GM10248 (cell line): ENCODE results near the gene ITGB1.
"Not testable (repeated sequence)": the region's sequence is repeated elsewhere in the genome, so short reads cannot be mapped to it uniquely, and the experiment has no call there.

Experiments
- CTCF ChIA-PET: fragments of 300-600 bp; sonication (Branson Sonifier 250); formaldehyde crosslinking; extraction: SDS; loops from one replicate; lab custom pipeline; 2021; ENCODE audit warnings: antibody characterized with exemption; lab: Yijun Ruan, JAX
- POLR2A ChIA-PET: fragments of 350-650 bp; sonication (Branson Sonifier 250); formaldehyde crosslinking; extraction: SDS; loops from one replicate; lab custom pipeline; 2020; ENCODE audit warnings: antibody characterized with exemption; lab: Yijun Ruan, JAX
- DNase-seq: peaks from one replicate; pipeline ENCODE4 v3.0.0; 2012; ENCODE audit errors: extremely low spot score
- CTCF ChIP-seq: IDR thresholded peaks from 2 replicates; pipeline ENCODE4 v1.5.1; 2012; ENCODE audit warnings: mild to moderate bottlenecking, low read depth; ENCODE audit errors: extremely low read depth, missing control alignments, control extremely low read depth

ITGB1 gene

GRCh38 chr10:32905466-32905865 lies 52.6 kb downstream of the ITGB1 start:
- DNase-seq = no peak
- no peak for TF ChIP-seq CTCF
- POLR2A ChIA-PET = no interaction called here
- CTCF ChIA-PET = no interaction called here

GRCh38 chr10:32901815-32902214 lies 56.2 kb downstream of the ITGB1 start:
- TF ChIP-seq CTCF = no peak
- no peak for DNase-seq
- CTCF ChIA-PET = no interaction called here
- POLR2A ChIA-PET = no interaction called here

- DNase-seq, CTCF ChIA-PET, POLR2A ChIA-PET: not testable (repeated sequence)
Observed at GRCh38 chr10:32895200-32895968, 62.6 kb downstream of the ITGB1 start.

- ChIA-PET CTCF (interaction anchor here (1.4 kb wide), 1 partner anchor 10 kb away, joined by 4 read pairs; no protein-coding TSS in a partner anchor), POLR2A (no interaction called here)
- no peak for TF ChIP-seq CTCF
- no peak for DNase-seq
Observed at GRCh38 chr10:32893916-32894664, 63.9 kb downstream of the ITGB1 start.

GRCh38 chr10:32893434-32893833 lies 64.6 kb downstream of the ITGB1 start:
- ChIA-PET POLR2A (no interaction called here), CTCF (interaction anchor here (1.4 kb wide), 1 partner anchor 9 kb away, joined by 4 read pairs; no protein-coding TSS in a partner anchor)
- DNase-seq = no peak
- no peak for TF ChIP-seq CTCF

- no peak for DNase-seq
- no peak for TF ChIP-seq CTCF
- ChIA-PET CTCF (interaction anchor here (1.1 kb wide), 1 partner anchor 9 kb away, joined by 3 read pairs; no protein-coding TSS in a partner anchor), POLR2A (no interaction called here)
Observed at GRCh38 chr10:32891261-32891660, 66.8 kb downstream of the ITGB1 start.

GRCh38 chr10:32890444-32890843 lies 67.6 kb downstream of the ITGB1 start:
- no peak for TF ChIP-seq CTCF
- no peak for DNase-seq
- ChIA-PET POLR2A (no interaction called here), CTCF (no interaction called here)
